Sigmoid colon (tissue), 7 donors: Measurements from ENCODE around the gene RAB8A. TPM values are rescaled to one million over a fixed set of nuclear protein-coding genes. Genes with fewer than 3 reads are reported as not detected.

Source experiments
- DNase-seq: peaks from one replicate; pipeline ENCODE4 v3.0.0-alpha.2; 2019
- H3K27ac ChIP-seq, 4 donors: fragments of 200-600 bp; sonication (generic); one replicate each; pipeline ENCODE4 v1.5.1; 2016 to 2019; ENCODE audit warnings: mild to moderate bottlenecking in 1 of 4
- H3K27me3 ChIP-seq, 3 donors: fragments of 200-600 bp; sonication (generic); one replicate each; pipeline ENCODE4 v1.5.1; 2019; ENCODE audit warnings: mild to moderate bottlenecking in 1 of 3
- H3K36me3 ChIP-seq, 4 donors: fragments of 200-600 bp; sonication (generic); one replicate each; pipeline ENCODE4 v1.5.1; 2016 to 2019
- H3K4me1 ChIP-seq, 4 donors: fragments of 200-600 bp; sonication (generic); one replicate each; pipeline ENCODE4 v1.5.1; 2017 to 2019
- H3K4me3 ChIP-seq, 4 donors: fragments of 200-600 bp; sonication (generic); one replicate each; pipeline ENCODE4 v1.5.1; 2017 to 2019; ENCODE audit warnings: mild to moderate bottlenecking in 2 of 4, moderate library complexity in 1 of 4
- H3K9me3 ChIP-seq, 4 donors: fragments of 200-600 bp in 3 of 4; sonication (generic) in 3 of 4; one replicate each; pipeline versions ENCODE4 v1.5.1 to v1.6.1; 2013 to 2019
- CTCF ChIP-seq, 4 experiments: fragments of 450-650 bp in 3 of 4; fragments of 200-600 bp in 1 of 4; IDR thresholded peaks; one replicate each; pipeline ENCODE4 v1.5.1; 2016 to 2019; ENCODE audit warnings: antibody characterized with exemption in 4 of 4, mild to moderate bottlenecking in 3 of 4, moderate library complexity in 2 of 4
- EP300 ChIP-seq, 4 donors: sonication (generic); formaldehyde crosslinking; IDR thresholded peaks; one replicate each; pipeline ENCODE4 v1.6.1; 2017; ENCODE audit warnings: antibody characterized with exemption in 4 of 4
- POLR2A ChIP-seq, 2 donors: fragments of 450-650 bp; IDR thresholded peaks; one replicate each; pipeline ENCODE4 v1.6.1; 2016; ENCODE audit warnings: antibody characterized with exemption in 2 of 2, mild to moderate bottlenecking in 2 of 2, moderate library complexity in 2 of 2
- POLR2AphosphoS5 ChIP-seq, 4 donors: sonication (generic); formaldehyde crosslinking; IDR thresholded peaks; one replicate each; pipeline ENCODE4 v1.6.1; 2017; ENCODE audit warnings: antibody characterized with exemption in 4 of 4
- WGBS, 2 donors: extraction: QIAGEN DNeasy Blood & Tissue Kit; methylation state at CpG; one replicate each; pipeline ENCODE4 v1.1.7; 2013; 5-methylcytosine and 5-hydroxymethylcytosine counted together
- intact Hi-C: fragments of 100-400 bp; cut with DNase I; formaldehyde crosslinking; loops from one replicate; pipeline ENCODE4 v1.15.1; 2023
- polyA plus RNA-seq, 3 donors: library from polyadenylated mRNA; stranded (reverse); fragments of 200-250 nt; gene quantifications; one replicate each; pipeline ENCODE4 v1.2.3, GENCODE V29; 2013
- total RNA-seq, 4 donors: library from RNA; depleted of rRNA; stranded (reverse); fragments of >200 nt; gene quantifications; one replicate each; pipeline ENCODE4 v1.1.0, GENCODE V29; 2016
- donor health status: healthy with polysubstance abuse.
- donor health status: Bipolar disorder and iron deficiency.
- donor health status: healthy.

Gene RAB8A
- total and polyA plus RNA-seq, 7 donors, result 32.8 to 126 (median 43.9) TPM

GRCh38 chr19:16070366-16070990 lies 41.2 kb upstream of the RAB8A start:
- Histone ChIP-seq H3K27ac (peak overlapping the region; percentile 97 to 100 (median 100)), H3K4me3 (peak overlapping the region; percentile 72 to 89 (median 78)), H3K27me3 (no peaks in the 10 kb centered on the region), H3K36me3 (peaks cover 0 to 7% (median 2%) of the 10 kb centered on the region in 4 donors), H3K4me1 (peaks cover 0 to 66% (median 63%) of the 10 kb centered on the region in 4 donors), H3K9me3 (no peaks in the 10 kb centered on the region)
- peak; percentile 12 to 74 (median 63) for TF ChIP-seq POLR2AphosphoS5 (IDR thresholded peaks at IDR 0.05)
- peak in 1 of 2 donors; percentile 18 for TF ChIP-seq POLR2A (IDR thresholded peaks at IDR 0.05)
- TF ChIP-seq EP300 (IDR thresholded peaks at IDR 0.05), result no peak
- TF ChIP-seq CTCF (IDR thresholded peaks at IDR 0.05), result no peak
- 9 to 26% methylated on average over 16 of the region's 16 CpGs for WGBS, 2 donors
- peak; percentile 86 for DNase-seq
- intact Hi-C loops, result loop anchor here (10.0 kb wide), 1 partner anchor 946 kb away; a partner anchor contains a TSS

GRCh38 chr19:16071072-16071691 lies 40.5 kb upstream of the RAB8A start:
- Histone ChIP-seq H3K27ac (peak overlapping the region; percentile 97 to 100 (median 100)), H3K9me3 (no peaks in the 10 kb centered on the region), H3K4me1 (peaks cover 0 to 66% (median 64%) of the 10 kb centered on the region in 4 donors), H3K27me3 (no peaks in the 10 kb centered on the region), H3K4me3 (peak overlapping the region in 3 of 4 donors; percentile 72 to 89 (median 73)), H3K36me3 (peaks cover 0 to 7% (median 2%) of the 10 kb centered on the region in 4 donors)
- no peak for DNase-seq
- TF ChIP-seq POLR2AphosphoS5 (IDR thresholded peaks at IDR 0.05), result peak in 1 of 4 donors; percentile 42
- no peak for TF ChIP-seq EP300 (IDR thresholded peaks at IDR 0.05)
- no peak for TF ChIP-seq POLR2A (IDR thresholded peaks at IDR 0.05)
- no peak for TF ChIP-seq CTCF (IDR thresholded peaks at IDR 0.05)
- WGBS, 2 donors, result 87 to 88% methylated on average over 9 of the region's 9 CpGs
- intact Hi-C loops, result loop anchor here (10.0 kb wide), 1 partner anchor 946 kb away; a partner anchor contains a TSS

GRCh38 chr19:16073481-16073880 lies 38.2 kb upstream of the RAB8A start:
- WGBS, 2 donors, result 91 to 92% methylated on average over 7 of the region's 7 CpGs
- Histone ChIP-seq H3K27me3 (no peaks in the 10 kb centered on the region), H3K27ac (peak overlapping the region; percentile 97 to 100 (median 100)), H3K9me3 (no peaks in the 10 kb centered on the region), H3K36me3 (peaks cover 0 to 7% (median 2%) of the 10 kb centered on the region in 4 donors), H3K4me1 (peaks cover 0 to 65% (median 63%) of the 10 kb centered on the region in 4 donors), H3K4me3 (no peak overlapping the region)
- no peak for TF ChIP-seq POLR2A (IDR thresholded peaks at IDR 0.05)
- TF ChIP-seq POLR2AphosphoS5 (IDR thresholded peaks at IDR 0.05), result peak in 2 of 4 donors; percentile 14 to 43
- DNase-seq, result peak; percentile 72
- intact Hi-C loops, result loop anchor here (10.0 kb wide), 1 partner anchor 949 kb away; a partner anchor contains a TSS

GRCh38 chr19:16073988-16074387 lies 37.7 kb upstream of the RAB8A start:
- Histone ChIP-seq H3K4me3 (no peak overlapping the region), H3K9me3 (no peaks in the 10 kb centered on the region), H3K27ac (peak overlapping the region; percentile 97 to 100 (median 100)), H3K36me3 (peaks cover 0 to 7% (median 2%) of the 10 kb centered on the region in 4 donors), H3K4me1 (peaks cover 0 to 68% (median 65%) of the 10 kb centered on the region in 4 donors), H3K27me3 (no peaks in the 10 kb centered on the region)
- WGBS, 2 donors, result 59 to 78% methylated on average over 3 of the region's 3 CpGs
- intact Hi-C loops, result loop anchor here (10.0 kb wide), 1 partner anchor 949 kb away; a partner anchor contains a TSS
- TF ChIP-seq POLR2AphosphoS5 (IDR thresholded peaks at IDR 0.05), result peak; percentile 72 to 95 (median 82)
- TF ChIP-seq POLR2A (IDR thresholded peaks at IDR 0.05), result no peak
- no peak for TF ChIP-seq CTCF (IDR thresholded peaks at IDR 0.05)
- TF ChIP-seq EP300 (IDR thresholded peaks at IDR 0.05), result peak in 3 of 4 donors; percentile 40 to 79 (median 78)
- DNase-seq, result peak; percentile 85
